Upper lobe of left lung (tissue), 4 donors: ENCODE data around the gene PTCD2.

Experiments used
- CTCF ChIP-seq, 6 experiments: fragments of 450-650 bp in 4 of 6; fragments of 200-600 bp in 2 of 6; sonication (generic) in 2 of 6; IDR thresholded peaks; one replicate each; pipeline ENCODE4 v1.5.1; 2016 to 2019; ENCODE audit warnings: antibody characterized with exemption in 6 of 6
- EP300 ChIP-seq, 4 donors: sonication (generic); formaldehyde crosslinking; IDR thresholded peaks; one replicate each; pipeline ENCODE4 v1.5.1; 2017; ENCODE audit warnings: antibody characterized with exemption in 4 of 4, control low read depth in 2 of 4

GRCh38 chr5:72386639-72387038 lies 66.5 kb downstream of the PTCD2 start:
- no peak for TF ChIP-seq CTCF (IDR thresholded peaks at IDR 0.05)
- no peak for TF ChIP-seq EP300 (IDR thresholded peaks at IDR 0.05)
